GM19397 (cell line): ENCODE measurements around the gene ZNF816.
"Not testable (repeated sequence)": the region's sequence is repeated elsewhere in the genome, so short reads cannot be mapped to it uniquely, and the experiment has no call there.

Experiments used
- ATAC-seq: cut with Tn5 transposase; IDR thresholded peaks from one replicate; pipeline ENCODE4 v1.9.1; 2021; ENCODE audit warnings: mild to moderate bottlenecking, moderate library complexity; ENCODE audit not compliant: unreplicated experiment

ZNF816 gene

GRCh38 chr19:52936151-52936953, 26.3 kb downstream of the ZNF816 start:
- ATAC-seq: no peak

DNA sequence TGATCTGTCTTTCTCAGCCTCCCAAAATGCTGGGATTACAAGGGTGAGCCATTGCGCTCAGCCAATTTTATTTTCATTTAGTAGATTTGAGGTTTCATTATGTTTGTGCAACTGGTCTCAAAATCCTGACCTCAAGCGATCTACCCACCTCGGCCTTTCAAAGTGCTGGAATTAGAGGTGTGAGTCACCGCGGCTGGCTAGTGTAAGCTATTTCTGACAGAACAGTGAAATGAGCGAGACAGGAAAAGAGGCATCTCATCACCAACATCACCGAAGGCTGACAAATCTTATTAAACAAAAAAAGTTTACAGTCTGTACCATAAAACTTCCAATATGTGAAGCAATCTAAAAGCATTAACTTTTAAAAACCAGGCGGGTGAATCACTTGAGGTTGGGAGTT, 27.2 kb downstream of the ZNF816 start:
- ATAC-seq: no peak

- not testable (repeated sequence) for ATAC-seq
Measured at GRCh38 chr19:52924641-52925040, 38.0 kb downstream of the ZNF816 start.

GRCh38 chr19:52923778-52924593, 38.7 kb downstream of the ZNF816 start:
- no peak for ATAC-seq

- ATAC-seq: peak; percentile 98
Measured at GRCh38 chr19:52922841-52923777, 39.6 kb downstream of the ZNF816 start, which contains the start of gene ZNF888. Gene ZNF888, minus strand, starts transcription at chr19:52923428. Its CDS starts 5,555 bp downstream, at chr19:52917873.

DNA sequence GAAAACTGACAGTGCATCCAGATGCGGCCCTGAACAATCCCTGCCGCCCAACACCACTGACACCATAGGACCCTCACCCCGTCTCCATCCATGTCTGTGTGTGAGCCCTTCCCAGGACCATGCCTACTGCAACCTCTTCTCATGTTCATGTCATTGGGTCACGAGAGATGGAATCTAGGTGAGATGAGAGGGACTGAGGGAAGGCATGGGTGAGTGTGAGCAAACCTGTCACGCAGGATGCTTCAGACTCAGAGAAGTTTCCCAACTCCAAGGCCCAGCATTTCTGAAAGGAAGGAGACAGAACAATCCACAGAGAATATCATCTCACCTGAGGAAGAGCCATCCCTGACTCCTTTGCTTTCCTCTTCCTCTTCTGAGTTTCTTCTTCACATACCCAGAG, 45.1 kb downstream of the ZNF816 start:
- ATAC-seq: no peak

DNA sequence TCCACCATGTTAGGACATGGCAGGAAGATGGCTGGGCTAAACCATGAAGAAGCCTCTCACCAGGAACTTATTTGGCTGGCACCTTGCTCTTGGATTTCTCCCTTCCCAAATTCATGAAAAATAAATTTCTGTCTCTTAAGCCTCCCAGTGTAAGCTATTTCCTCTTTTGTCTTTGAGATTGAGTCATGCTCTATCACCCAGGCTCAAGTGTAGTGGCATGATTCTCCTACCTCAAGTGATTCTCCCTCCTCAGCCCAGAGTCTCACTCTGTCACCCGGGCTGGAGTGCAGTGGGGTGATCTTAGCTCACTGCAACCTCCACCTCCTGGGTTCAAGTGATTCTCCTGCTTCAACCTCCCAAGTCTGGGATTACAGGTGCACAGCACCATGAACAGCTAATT, 52.0 kb downstream of the ZNF816 start:
- no peak for ATAC-seq

GRCh38 chr19:52904052-52904780, 58.5 kb downstream of the ZNF816 start:
- not testable (repeated sequence) for ATAC-seq

DNA sequence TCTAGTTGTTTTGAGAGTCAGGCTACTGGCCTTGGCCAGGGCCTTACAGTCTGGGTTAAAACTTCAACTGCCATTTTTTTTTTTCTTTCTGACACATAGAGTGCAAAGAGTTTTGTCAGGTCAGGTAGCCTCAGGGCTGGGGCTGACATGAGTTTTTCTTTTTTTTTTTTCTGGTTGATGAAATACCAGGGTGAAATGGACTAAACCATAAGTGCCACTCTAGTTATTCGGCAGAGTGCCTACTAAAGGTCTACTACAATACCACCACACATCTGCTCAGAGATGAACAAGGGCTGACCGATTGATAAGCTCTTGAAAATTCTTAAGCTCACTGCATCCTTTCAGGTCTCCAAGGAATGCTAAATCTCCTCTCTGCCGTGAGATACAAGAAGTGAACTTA, 60.8 kb downstream of the ZNF816 start:
- no peak for ATAC-seq
